Astrocyte of the spinal cord (primary cell): ENCODE data around the gene VOPP1.

Source experiments
- DNase-seq: peaks from one replicate; pipeline ENCODE4 v3.0.0; 2011; ENCODE audit warnings: low read depth, low spot score
- H3K4me3 ChIP-seq: 2 replicates; pipeline ENCODE4 v1.5.1; 2011; ENCODE audit warnings: low read depth, mild to moderate bottlenecking, low read length, moderate library complexity
- CTCF ChIP-seq: IDR thresholded peaks from 2 replicates; pipeline ENCODE4 v1.5.1; 2012; ENCODE audit warnings: low read depth, mild to moderate bottlenecking, low read length, inconsistent platforms
- in situ Hi-C: cut with HindIII; loops from 2 replicates; pipeline ENCODE4 v1.10.0; 2017; ENCODE audit warnings: low sequenced_read_pairs

VOPP1 gene

GRCh38 chr7:55485501-55486191 is 86.7 kb downstream of the VOPP1 start:
- no peak for DNase-seq

GRCh38 chr7:55484834-55485233 is 87.5 kb downstream of the VOPP1 start:
- H3K4me3 ChIP-seq, result no peak overlapping the region
- in situ Hi-C loops, result no loop called here
- DNase-seq, result peak; percentile 14
- no peak for TF ChIP-seq CTCF

More at GRCh38 chr7:55485501-55486191, 86.7 kb downstream of the VOPP1 start:
- no peak overlapping the region for H3K4me3 ChIP-seq
- no peak for TF ChIP-seq CTCF
- in situ Hi-C loops, result no loop called here

GRCh38 chr7:55484241-55484640 is 88.1 kb downstream of the VOPP1 start:
- in situ Hi-C loops, result no loop called here
- DNase-seq, result no peak
- TF ChIP-seq CTCF, result no peak
- H3K4me3 ChIP-seq, result no peak overlapping the region

- TF ChIP-seq CTCF, result no peak
- DNase-seq, result no peak
- no peak overlapping the region for H3K4me3 ChIP-seq
- in situ Hi-C loops, result no loop called here
Observed at GRCh38 chr7:55483046-55483445, 89.3 kb downstream of the VOPP1 start.

GRCh38 chr7:55481155-55481554 is 91.1 kb downstream of the VOPP1 start:
- no peak for TF ChIP-seq CTCF
- no peak overlapping the region for H3K4me3 ChIP-seq
- DNase-seq, result no peak
- in situ Hi-C loops, result no loop called here

- no peak for TF ChIP-seq CTCF
- no peak for DNase-seq
- no peak overlapping the region for H3K4me3 ChIP-seq
- in situ Hi-C loops, result no loop called here
Observed at GRCh38 chr7:55478700-55479099, 93.6 kb downstream of the VOPP1 start.
